ENCODE data around the gene ARL6.

Gene ARL6

GRCh38 chr3:97742036-97742435 lies 22.5 kb upstream of the ARL6 start:
- no peaks in the 10 kb centered on the region for H3K9me3 ChIP-seq (ENCODE audit: insufficient read depth, low read depth, low read length)
- H3K4me3 ChIP-seq (ENCODE audit: low read length, poor library complexity, severe bottlenecking) = no peak overlapping the region
- no peak overlapping the region for H2AFZ ChIP-seq (ENCODE audit: low read length)
- no peaks in the 10 kb centered on the region for H3F3A ChIP-seq (ENCODE audit: low read depth)
- H3K4me1 ChIP-seq (ENCODE audit: insufficient read depth, low read length, poor library complexity, severe bottlenecking) = no peaks in the 10 kb centered on the region
- no peak overlapping the region for H3K9ac ChIP-seq (ENCODE audit: low read depth, low read length, poor library complexity, severe bottlenecking)
- H4K20me1 ChIP-seq (ENCODE audit: insufficient read depth, low read length, poor library complexity, severe bottlenecking) = no peaks in the 10 kb centered on the region
- H3K9me2 ChIP-seq (replicated peaks; ENCODE audit: low read depth, low read length) = no peaks in the 10 kb centered on the region
- TF ChIP-seq CTCF (conservative IDR thresholded peaks at IDR 0.05; ENCODE audit: low read length) (no peak), EZH2phosphoT487 (IDR thresholded peaks at IDR 0.05; ENCODE audit: borderline replicate concordance) (no peak)
- H3K79me2 ChIP-seq (ENCODE audit: insufficient read depth, low read length) = no peaks in the 10 kb centered on the region
- H3K4me2 ChIP-seq (ENCODE audit: low read depth, low read length, poor library complexity, severe bottlenecking) = no peak overlapping the region
- H3K27me3 ChIP-seq (ENCODE audit: insufficient read depth, low read length, poor library complexity, severe bottlenecking) = no peaks in the 10 kb centered on the region
- no peaks in the 10 kb centered on the region for H3K36me3 ChIP-seq (ENCODE audit: insufficient read depth, low read length)

- Histone ChIP-seq H3K4me3 (ENCODE audit: low read length, poor library complexity, severe bottlenecking) (no peak overlapping the region), H3F3A (ENCODE audit: low read depth) (no peaks in the 10 kb centered on the region), H3K4me1 (ENCODE audit: insufficient read depth, low read length, poor library complexity, severe bottlenecking) (no peaks in the 10 kb centered on the region), H3K4me2 (ENCODE audit: low read depth, low read length, poor library complexity, severe bottlenecking) (no peak overlapping the region), H3K9ac (ENCODE audit: low read depth, low read length, poor library complexity, severe bottlenecking) (no peak overlapping the region), H3K27me3 (ENCODE audit: insufficient read depth, low read length, poor library complexity, severe bottlenecking) (no peaks in the 10 kb centered on the region), H3K9me2 (replicated peaks; ENCODE audit: low read depth, low read length) (no peaks in the 10 kb centered on the region), H3K9me3 (ENCODE audit: insufficient read depth, low read depth, low read length) (no peaks in the 10 kb centered on the region), H4K20me1 (ENCODE audit: insufficient read depth, low read length, poor library complexity, severe bottlenecking) (no peaks in the 10 kb centered on the region), H3K36me3 (ENCODE audit: insufficient read depth, low read length) (no peaks in the 10 kb centered on the region), H3K79me2 (ENCODE audit: insufficient read depth, low read length) (no peaks in the 10 kb centered on the region), H2AFZ (ENCODE audit: low read length) (no peak overlapping the region)
- TF ChIP-seq EZH2phosphoT487 (IDR thresholded peaks at IDR 0.05; ENCODE audit: borderline replicate concordance) = no peak
- no peak for TF ChIP-seq CTCF (conservative IDR thresholded peaks at IDR 0.05; ENCODE audit: low read length)
Measured at GRCh38 chr3:97744289-97744688, 20.3 kb upstream of the ARL6 start.

- TF ChIP-seq CTCF (conservative IDR thresholded peaks at IDR 0.05; ENCODE audit: low read length) (no peak), EZH2phosphoT487 (IDR thresholded peaks at IDR 0.05; ENCODE audit: borderline replicate concordance) (no peak)
- peak overlapping the region; percentile 69 for H3K9ac ChIP-seq (ENCODE audit: low read depth, low read length, poor library complexity, severe bottlenecking)
- H3K27me3 ChIP-seq (ENCODE audit: insufficient read depth, low read length, poor library complexity, severe bottlenecking) = peaks cover 11% of the 10 kb centered on the region
- no peaks in the 10 kb centered on the region for H3K36me3 ChIP-seq (ENCODE audit: insufficient read depth, low read length)
- no peaks in the 10 kb centered on the region for H3K9me3 ChIP-seq (ENCODE audit: insufficient read depth, low read depth, low read length)
- peak overlapping the region; percentile 91 for H3K4me3 ChIP-seq (ENCODE audit: low read length, poor library complexity, severe bottlenecking)
- peaks cover 35% of the 10 kb centered on the region for H3K4me1 ChIP-seq (ENCODE audit: insufficient read depth, low read length, poor library complexity, severe bottlenecking)
- H3K9me2 ChIP-seq (replicated peaks; ENCODE audit: low read depth, low read length) = no peaks in the 10 kb centered on the region
- H3K79me2 ChIP-seq (ENCODE audit: insufficient read depth, low read length) = no peaks in the 10 kb centered on the region
- H2AFZ ChIP-seq (ENCODE audit: low read length) = peak overlapping the region; percentile 98
- no peaks in the 10 kb centered on the region for H3F3A ChIP-seq (ENCODE audit: low read depth)
- peak overlapping the region; percentile 77 for H3K4me2 ChIP-seq (ENCODE audit: low read depth, low read length, poor library complexity, severe bottlenecking)
- no peaks in the 10 kb centered on the region for H4K20me1 ChIP-seq (ENCODE audit: insufficient read depth, low read length, poor library complexity, severe bottlenecking)
Measured at GRCh38 chr3:97763586-97764406, 762 bp upstream of the ARL6 start.

Measured in Loucy (cell line).